NK-92 treated with Interleukin-12 subunit alpha and Interleukin-12 subunit beta, amount 100 ng/mL, for 24 hours (cell line): Measurements from ENCODE around the gene CYP4F11.
"Not testable (repeated sequence)": the region's sequence is repeated elsewhere in the genome, so short reads cannot be mapped to it uniquely, and the experiment has no call there.

Experiments
- DNase-seq: peaks from one replicate; lab custom pipeline; 2025; lab: John Stamatoyannopoulos, UW

CYP4F11 gene

GRCh38 chr19:15934332-15935078 lies at the start of gene CYP4F11:
CYP4F11 (minus strand) TSS chr19:15934529; CDS start chr19:15934408, 121 bp downstream.
- no peak for DNase-seq

- no peak for DNase-seq
Measured at GRCh38 chr19:15979293-15979692, 45.0 kb upstream of the CYP4F11 start.

GRCh38 chr19:15977690-15978089 lies 43.4 kb upstream of the CYP4F11 start:
- DNase-seq, result no peak

GRCh38 chr19:15976836-15977689 lies 42.7 kb upstream of the CYP4F11 start:
- no peak for DNase-seq

GRCh38 chr19:15974856-15975255 lies 40.5 kb upstream of the CYP4F11 start:
- DNase-seq, result no peak

GRCh38 chr19:15972043-15972442 lies 37.7 kb upstream of the CYP4F11 start:
- DNase-seq, result not testable (repeated sequence)

DNA sequence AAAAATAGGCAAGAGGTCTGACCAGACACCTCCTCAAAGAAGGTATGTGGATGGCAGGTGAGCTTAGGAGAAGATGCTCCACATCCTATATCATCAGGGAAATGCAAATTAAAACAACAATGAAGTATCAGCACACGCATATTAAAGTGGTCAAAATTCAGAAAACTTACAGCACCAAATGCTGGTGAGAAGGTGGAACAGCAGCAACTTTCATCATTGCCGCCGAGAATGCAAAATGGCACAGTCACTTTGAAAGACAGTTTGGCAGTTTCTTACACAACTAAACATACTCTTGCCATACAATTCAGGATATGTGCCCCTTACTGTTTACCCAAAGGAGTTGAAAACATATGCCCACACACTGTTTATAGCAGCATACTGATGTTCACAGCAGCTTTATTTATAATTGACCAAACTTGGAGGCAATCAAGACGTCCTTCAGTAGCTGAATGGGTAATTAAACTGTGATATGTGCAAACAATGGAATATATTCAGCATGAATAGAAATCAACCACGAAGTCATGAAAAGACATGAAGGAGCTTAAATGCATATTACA lies 37.0 kb upstream of the CYP4F11 start:
- DNase-seq, result no peak

GRCh38 chr19:15964231-15964630 lies 29.9 kb upstream of the CYP4F11 start:
- no peak for DNase-seq

GRCh38 chr19:15962319-15962718 lies 28.0 kb upstream of the CYP4F11 start:
- no peak for DNase-seq

- no peak for DNase-seq
Measured at GRCh38 chr19:15954820-15955219, 20.5 kb upstream of the CYP4F11 start.

GRCh38 chr19:15948223-15949058 lies 14.1 kb upstream of the CYP4F11 start, which contains the start of gene OR10H4:
OR10H4 (plus strand) TSS chr19:15949008; CDS start chr19:15949008, 0 bp downstream.
- DNase-seq, result no peak

DNA sequence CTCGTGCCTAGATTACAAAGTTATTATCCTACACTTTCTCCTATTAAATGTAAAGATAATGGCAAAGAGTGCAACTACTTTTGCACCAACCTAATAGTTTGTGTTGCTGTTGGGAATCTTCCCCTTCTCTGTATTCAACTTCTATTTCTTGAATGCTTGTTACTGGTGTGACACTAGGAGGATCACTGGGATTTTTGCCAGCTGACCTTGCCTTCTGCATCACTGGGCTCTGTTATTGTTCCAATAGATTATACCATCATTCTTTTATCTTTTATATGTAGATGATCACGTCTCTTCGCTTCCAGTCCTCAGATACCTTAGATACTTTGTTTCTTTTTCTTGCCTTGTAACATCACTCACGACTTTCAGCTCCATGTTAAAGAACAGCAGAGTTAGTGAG lies 11.0 kb upstream of the CYP4F11 start:
- DNase-seq, result no peak

DNA sequence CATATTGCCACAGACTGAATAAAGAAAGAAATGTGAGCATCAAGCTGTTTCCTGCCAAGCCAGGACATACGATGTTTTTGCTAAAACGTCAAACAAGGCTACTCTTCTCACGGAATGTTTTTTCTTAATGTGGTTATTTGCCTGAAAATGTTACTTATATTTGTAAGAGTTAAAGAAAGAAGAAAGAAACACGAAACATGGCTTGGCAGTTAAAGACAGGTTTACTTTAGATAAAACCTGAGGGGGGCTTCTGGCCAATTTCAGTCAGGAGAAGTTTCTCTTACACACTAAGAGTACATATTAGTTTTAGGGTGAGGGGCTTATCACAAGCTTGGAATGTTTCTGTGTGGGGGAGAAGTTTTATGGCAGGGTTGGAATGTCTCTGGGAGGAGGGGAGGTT lies 10.1 kb upstream of the CYP4F11 start:
- DNase-seq, result no peak

DNA sequence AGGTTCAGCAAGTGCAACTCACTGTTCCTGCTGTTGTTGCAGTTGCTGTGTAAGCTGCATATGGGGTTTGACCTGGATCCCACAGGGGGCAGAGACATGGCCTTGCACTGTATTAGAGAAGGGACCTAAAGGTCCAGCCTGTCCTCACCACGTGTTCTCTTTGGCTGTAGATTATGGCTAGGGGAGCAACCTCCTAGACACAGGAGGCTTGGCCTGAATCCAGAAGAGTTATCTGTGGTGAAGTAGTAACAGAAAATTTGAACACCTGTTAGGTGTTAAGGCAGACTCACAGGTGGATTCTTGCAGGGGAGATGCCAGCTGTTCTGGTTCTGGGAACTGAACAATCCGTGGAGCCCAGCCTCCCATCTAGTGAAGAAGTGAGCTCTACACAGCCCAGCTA lies 3.4 kb upstream of the CYP4F11 start:
- no peak for DNase-seq

- DNase-seq, result no peak
Measured at GRCh38 chr19:15936950-15937349, 2.6 kb upstream of the CYP4F11 start.

GRCh38 chr19:15936173-15936572 lies 1.8 kb upstream of the CYP4F11 start:
- DNase-seq, result no peak

DNA sequence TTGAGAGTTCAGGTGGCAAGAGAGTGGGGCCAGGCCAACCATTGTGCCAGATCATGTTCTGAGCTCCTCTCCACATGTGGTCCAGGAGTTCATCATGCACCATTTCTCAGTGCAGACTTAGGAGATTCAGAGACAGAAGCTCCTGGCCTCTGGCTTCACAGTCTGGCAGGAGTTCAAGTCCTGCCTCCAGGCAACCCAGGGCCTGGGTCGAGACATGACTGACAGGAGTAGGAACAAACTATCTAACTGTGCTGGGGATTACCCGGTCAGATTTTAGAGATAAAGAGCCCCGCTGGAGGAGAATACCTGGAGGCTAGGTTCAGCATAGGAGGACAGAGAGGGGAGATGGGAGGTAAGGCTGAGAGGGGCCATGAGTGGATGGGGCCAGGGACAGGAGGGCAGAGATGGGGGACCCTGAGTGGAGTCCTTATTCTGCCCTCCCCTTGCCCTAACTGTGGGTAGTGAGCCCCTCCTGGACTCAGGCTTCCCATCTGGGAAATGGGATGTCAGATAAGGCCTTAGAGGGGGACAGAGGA lies 906 bp upstream of the CYP4F11 start:
- no peak for DNase-seq

GRCh38 chr19:15933761-15934331 lies 483 bp downstream of the CYP4F11 start:
- DNase-seq, result not testable (repeated sequence)

- DNase-seq, result no peak
Measured at GRCh38 chr19:15928321-15928720, 6.0 kb downstream of the CYP4F11 start.

GRCh38 chr19:15926484-15926883 lies 7.8 kb downstream of the CYP4F11 start:
- DNase-seq, result no peak

DNA sequence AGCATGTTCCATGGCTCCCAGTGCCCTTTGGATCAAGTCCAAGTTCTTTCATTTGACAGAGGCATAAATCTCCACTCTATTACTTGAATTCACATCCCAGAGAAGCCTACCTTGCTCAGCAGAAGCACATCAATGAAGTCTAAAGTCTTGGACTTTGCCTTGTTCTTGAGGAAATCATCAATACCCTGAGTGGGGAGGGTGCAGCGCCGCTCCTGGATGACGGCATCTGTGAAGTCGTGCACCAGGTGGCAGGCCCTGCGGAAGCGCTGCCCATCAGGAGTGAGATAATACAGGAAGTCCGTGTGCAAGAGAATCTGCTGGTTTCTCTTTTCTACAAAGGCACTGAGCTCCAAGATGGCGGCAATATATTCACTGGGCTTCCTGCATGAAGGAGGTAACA lies 10.6 kb downstream of the CYP4F11 start:
- no peak for DNase-seq
